Measurements from ENCODE around the gene TSGA10.

- TF ChIP-seq CTCF (IDR thresholded peaks at IDR 0.05 in 2 of 3, conservative IDR thresholded peaks at IDR 0.05 in 1 of 3; ENCODE audit: borderline replicate concordance in 1 of 3, insufficient read depth in 1 of 3, low read depth in 2 of 3, low read length in 2 of 3): no peak
- no peak for TF ChIP-seq POLR2A (IDR thresholded peaks at IDR 0.05; ENCODE audit: borderline replicate concordance, extremely low read depth, insufficient read depth, insufficient read length)
These were observed 86.7 kb downstream of the TSGA10 start for GRCh38 chr2:99067871-99068625.

Measured in HCT116 (cell line).